NB4 (cell line): ENCODE results near the gene PATJ.
"Not testable (repeated sequence)": the region's sequence is repeated elsewhere in the genome, so short reads cannot be mapped to it uniquely, and the experiment has no call there.

Experiments
- DNase-seq: peaks from one replicate; pipeline ENCODE4 v3.0.0; 2010; ENCODE audit warnings: low read depth
- H3K4me3 ChIP-seq: one replicate; pipeline ENCODE4 v1.5.1; 2011; ENCODE audit warnings: mild to moderate bottlenecking, low read depth, low read length, moderate library complexity
- CTCF ChIP-seq: IDR thresholded peaks from one replicate; pipeline ENCODE4 v1.5.1; 2012; ENCODE audit warnings: low read depth, low read length
- MAX ChIP-seq: IDR thresholded peaks from 2 replicates; pipeline ENCODE4 v1.6.1; 2011; ENCODE audit warnings: low read depth, low read length
- MYC ChIP-seq: IDR thresholded peaks from 2 replicates; pipeline ENCODE4 v1.6.1; 2011; ENCODE audit warnings: low read depth, low read length
- POLR2A ChIP-seq: IDR thresholded peaks from 2 replicates; pipeline ENCODE4 v1.6.1; 2011; ENCODE audit warnings: mild to moderate bottlenecking; ENCODE audit not compliant: insufficient read length; ENCODE audit errors: extremely low read depth

PATJ gene

DNA sequence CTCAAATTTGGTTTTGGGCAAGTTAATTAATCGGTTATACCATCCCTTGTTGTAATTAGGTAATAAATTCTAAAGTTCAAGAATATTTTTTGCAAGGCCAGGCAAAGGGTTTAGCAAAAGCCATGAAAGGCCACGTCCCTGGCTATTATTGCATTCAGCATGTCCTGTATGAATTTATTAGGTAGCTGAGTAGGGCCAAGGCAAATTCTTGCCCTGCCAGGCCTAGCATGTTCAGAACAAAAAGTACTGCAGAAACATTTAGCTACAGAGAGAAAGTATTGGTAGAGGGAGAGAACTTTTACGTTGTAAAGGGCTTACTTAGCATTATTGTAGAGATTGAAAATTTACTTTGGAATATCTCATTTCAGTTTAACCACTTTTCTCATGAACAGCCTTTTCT lies 94.4 kb downstream of the PATJ start:
- TF ChIP-seq CTCF = no peak
- H3K4me3 ChIP-seq = no peak overlapping the region
- no peak for DNase-seq

DNA sequence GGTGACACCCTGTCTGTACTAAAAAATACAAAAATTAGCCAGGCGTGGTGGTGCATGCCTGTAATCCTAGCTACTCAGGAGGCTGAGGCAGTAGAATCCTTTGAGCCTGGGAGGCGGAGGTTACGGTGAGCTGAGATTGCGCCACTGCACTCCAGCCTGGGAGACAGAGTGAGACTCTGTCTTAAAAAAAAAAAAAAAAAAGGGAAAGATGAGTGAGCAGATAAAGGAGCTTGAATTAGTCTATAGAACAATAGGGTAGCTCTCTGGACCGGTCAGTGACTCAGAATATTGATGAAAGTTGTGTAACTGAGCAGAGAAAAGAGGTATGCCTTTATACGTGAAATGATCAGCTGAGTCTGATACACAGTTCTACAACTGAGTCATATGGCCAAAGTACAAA lies 95.3 kb downstream of the PATJ start:
- H3K4me3 ChIP-seq, DNase-seq: not testable (repeated sequence)

DNA sequence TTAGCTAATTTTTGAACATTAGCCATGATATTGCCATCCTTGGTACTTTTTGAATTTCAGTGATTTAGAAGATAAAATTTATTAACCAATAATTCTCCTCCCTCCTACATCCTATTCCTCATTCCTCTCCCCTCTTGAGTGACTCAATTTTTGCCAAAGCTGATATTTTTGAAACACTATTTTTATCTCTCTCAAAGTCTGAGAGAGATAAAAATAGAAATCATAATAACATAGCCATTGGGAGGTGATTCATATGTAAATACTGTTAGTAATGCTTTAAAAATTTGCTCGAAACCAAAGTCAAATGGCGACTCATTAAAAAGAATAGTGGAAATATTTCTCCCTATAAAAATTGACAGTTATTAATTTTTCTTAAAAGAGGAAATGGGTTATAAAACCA lies 97.4 kb downstream of the PATJ start:
- no peak overlapping the region for H3K4me3 ChIP-seq
- TF ChIP-seq MAX (no peak), MYC (no peak), POLR2A (no peak), CTCF (no peak)
- DNase-seq = no peak

- no peak for TF ChIP-seq MYC
- no peak for TF ChIP-seq CTCF
- TF ChIP-seq MAX = no peak
- TF ChIP-seq POLR2A = no peak
- DNase-seq = no peak
Observed at GRCh38 chr1:61842036-61842435, 99.8 kb downstream of the PATJ start.

GRCh38 chr1:61842863-61843514 lies 100.7 kb downstream of the PATJ start:
- DNase-seq = no peak
- TF ChIP-seq MYC = no peak
- TF ChIP-seq MAX = no peak
- no peak for TF ChIP-seq POLR2A
- no peak for TF ChIP-seq CTCF

More at GRCh38 chr1:61842036-61842435, 99.8 kb downstream of the PATJ start:
- H3K4me3 ChIP-seq = no peak overlapping the region

GRCh38 chr1:61844006-61844405 lies 101.7 kb downstream of the PATJ start:
- no peak overlapping the region for H3K4me3 ChIP-seq
- no peak for TF ChIP-seq MAX
- no peak for TF ChIP-seq CTCF
- TF ChIP-seq POLR2A = no peak
- TF ChIP-seq MYC = no peak
- DNase-seq = no peak

More at GRCh38 chr1:61842863-61843514, 100.7 kb downstream of the PATJ start:
- H3K4me3 ChIP-seq = no peak overlapping the region

DNA sequence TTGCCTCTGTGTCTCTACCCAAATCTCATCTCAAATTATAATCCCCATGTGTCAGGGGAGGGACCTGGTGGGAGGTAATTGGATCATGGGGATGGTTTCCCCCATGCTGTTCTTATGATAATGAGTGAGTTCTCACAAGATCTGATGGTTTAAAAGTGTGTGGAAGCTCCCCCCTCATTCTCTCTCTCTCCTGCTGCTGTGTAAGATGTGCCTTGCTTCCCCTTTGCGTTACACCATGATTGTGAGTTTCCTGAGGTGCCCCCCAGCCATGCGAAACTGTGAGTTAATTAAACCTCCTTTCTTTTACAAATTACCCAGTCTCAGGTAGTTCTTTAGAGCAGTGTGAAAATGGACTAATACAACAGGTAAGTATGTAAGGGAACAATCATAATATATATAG lies 102.4 kb downstream of the PATJ start:
- DNase-seq = not testable (repeated sequence)

More for the DNA sequence above, 102.4 kb downstream of the PATJ start:
- not testable (repeated sequence) for H3K4me3 ChIP-seq
